Keratinocyte (primary cell): ENCODE data around the gene MAGIX. TPM values are rescaled to one million over a fixed set of nuclear protein-coding genes. Genes with fewer than 3 reads are reported as not detected.
A peak's percentile ranks its signal among the peaks of the same experiment; 100 is the strongest.

Experiments
- DNase-seq: peaks from one replicate; pipeline ENCODE4 v3.0.0-alpha.2; 2011; ENCODE audit warnings: low read depth, missing footprints, low spot score
- FAIRE-seq: peaks from 2 replicates; lab custom pipeline; 2011; peaks lifted over from hg19 to GRCh38; lab: Jason Lieb, UNC
- H2AFZ ChIP-seq: 2 replicates; pipeline ENCODE4 v1.6.0; 2012; ENCODE audit warnings: low read length, control low read depth, inconsistent platforms; ENCODE audit not compliant: control insufficient read depth
- H3K27ac ChIP-seq: 2 replicates; pipeline ENCODE4 v1.5.1; 2011; ENCODE audit warnings: low read length; ENCODE audit not compliant: control insufficient read depth, insufficient read depth
- H3K27me3 ChIP-seq: 3 replicates; pipeline ENCODE4 v1.6.0; 2011; ENCODE audit warnings: low read length; ENCODE audit not compliant: control insufficient read depth, insufficient read depth; ENCODE audit errors: extremely low read depth
- H3K36me3 ChIP-seq, 2 experiments: 2 replicates in 1 of 2; 3 replicates in 1 of 2; pipeline ENCODE4 v1.5.1; 2011; ENCODE audit warnings: low read length in 2 of 2, mild to moderate bottlenecking in 1 of 2; ENCODE audit not compliant: control insufficient read depth in 2 of 2, insufficient read depth in 2 of 2; ENCODE audit errors: extremely low read depth in 1 of 2
- H3K4me1 ChIP-seq: 3 replicates; pipeline ENCODE4 v1.5.1; 2011; ENCODE audit warnings: low read length; ENCODE audit not compliant: control insufficient read depth, insufficient read depth; ENCODE audit errors: extremely low read depth
- H3K4me2 ChIP-seq: 3 replicates; pipeline ENCODE4 v1.6.0; 2011; ENCODE audit warnings: low read depth, low read length; ENCODE audit not compliant: control insufficient read depth, insufficient read depth; ENCODE audit errors: extremely low read depth
- H3K4me3 ChIP-seq, 3 experiments: fragments of 200-600 bp in 1 of 3; sonication (generic) in 1 of 3; 2 replicates in 2 of 3; 3 replicates in 1 of 3; pipeline ENCODE4 v1.5.1; 2011 to 2016; ENCODE audit warnings: low read length in 3 of 3, mild to moderate bottlenecking in 3 of 3, control low read depth in 2 of 3, inconsistent platforms in 1 of 3, low read depth in 1 of 3, mixed read lengths in 1 of 3, mixed run types in 1 of 3, moderate library complexity in 1 of 3; ENCODE audit not compliant: control insufficient read depth in 2 of 3, insufficient read depth in 2 of 3; ENCODE audit errors: extremely low read depth in 1 of 3
- H3K79me2 ChIP-seq: 2 replicates; pipeline ENCODE4 v1.6.0; 2012; ENCODE audit warnings: low read length; ENCODE audit not compliant: control insufficient read depth, insufficient read depth
- H3K9ac ChIP-seq: 3 replicates; pipeline ENCODE4 v1.6.0; 2011; ENCODE audit warnings: low read length; ENCODE audit not compliant: control insufficient read depth, insufficient read depth; ENCODE audit errors: extremely low read depth
- H3K9me1 ChIP-seq: 3 replicates; pipeline ENCODE4 v1.6.0; 2011; ENCODE audit warnings: low read length; ENCODE audit not compliant: control insufficient read depth, insufficient read depth; ENCODE audit errors: extremely low read depth
- H3K9me3 ChIP-seq: 2 replicates; pipeline ENCODE4 v1.5.1; 2012; ENCODE audit warnings: low read depth, low read length; ENCODE audit not compliant: control insufficient read depth
- H4K20me1 ChIP-seq: 3 replicates; pipeline ENCODE4 v1.6.0; 2011; ENCODE audit warnings: low read length; ENCODE audit not compliant: control insufficient read depth, insufficient read depth; ENCODE audit errors: extremely low read depth
- CTCF ChIP-seq, 3 experiments: IDR thresholded peaks in 1 of 3; conservative IDR thresholded peaks in 1 of 3; optimal IDR thresholded peaks in 1 of 3; 2 replicates in 2 of 3; 3 replicates in 1 of 3; pipeline versions ENCODE3 to v1.5.1; 2011; ENCODE audit warnings: low read length in 3 of 3, mild to moderate bottlenecking in 3 of 3, moderate library complexity in 2 of 3, control low read depth in 1 of 3, inconsistent platforms in 1 of 3; ENCODE audit not compliant: insufficient read depth in 2 of 3; ENCODE audit errors: extremely low read depth in 1 of 3
- EZH2 ChIP-seq: IDR thresholded peaks from one replicate; pipeline ENCODE4 v1.6.1; 2012; ENCODE audit warnings: inconsistent platforms, mild to moderate bottlenecking, low read length, moderate library complexity
- dilution Hi-C: fragments of 300-500 bp; cut with MboI; formaldehyde crosslinking; loops from one replicate; pipeline ENCODE4 v1.7.0; 2020; ENCODE audit warnings: low sequenced_read_pairs; ENCODE audit not compliant: extremely low pct_ligation_motif_present
- polyA plus RNA-seq, 5 experiments: library from polyadenylated mRNA; depleted of rRNA in 3 of 5; stranded (reverse) in 3 of 5; stranded (forward) in 1 of 5; unstranded in 1 of 5; fragments of >200 nt; gene quantifications; 1 replicate in 1 of 5; 2 replicates in 3 of 5; 3 replicates in 1 of 5; pipeline versions ENCODE4 v1.2.1 to v1.2.3, GENCODE V29; 2011 to 2012; ENCODE audit warnings: missing spikeins in 2 of 5, low read depth in 1 of 5, low replicate concordance in 1 of 5

MAGIX gene
- polyA plus RNA-seq, 1 donor (not counting 4 experiments of a cell fraction or from before 2014, with no cell fraction given) = 0.51 TPM

DNA sequence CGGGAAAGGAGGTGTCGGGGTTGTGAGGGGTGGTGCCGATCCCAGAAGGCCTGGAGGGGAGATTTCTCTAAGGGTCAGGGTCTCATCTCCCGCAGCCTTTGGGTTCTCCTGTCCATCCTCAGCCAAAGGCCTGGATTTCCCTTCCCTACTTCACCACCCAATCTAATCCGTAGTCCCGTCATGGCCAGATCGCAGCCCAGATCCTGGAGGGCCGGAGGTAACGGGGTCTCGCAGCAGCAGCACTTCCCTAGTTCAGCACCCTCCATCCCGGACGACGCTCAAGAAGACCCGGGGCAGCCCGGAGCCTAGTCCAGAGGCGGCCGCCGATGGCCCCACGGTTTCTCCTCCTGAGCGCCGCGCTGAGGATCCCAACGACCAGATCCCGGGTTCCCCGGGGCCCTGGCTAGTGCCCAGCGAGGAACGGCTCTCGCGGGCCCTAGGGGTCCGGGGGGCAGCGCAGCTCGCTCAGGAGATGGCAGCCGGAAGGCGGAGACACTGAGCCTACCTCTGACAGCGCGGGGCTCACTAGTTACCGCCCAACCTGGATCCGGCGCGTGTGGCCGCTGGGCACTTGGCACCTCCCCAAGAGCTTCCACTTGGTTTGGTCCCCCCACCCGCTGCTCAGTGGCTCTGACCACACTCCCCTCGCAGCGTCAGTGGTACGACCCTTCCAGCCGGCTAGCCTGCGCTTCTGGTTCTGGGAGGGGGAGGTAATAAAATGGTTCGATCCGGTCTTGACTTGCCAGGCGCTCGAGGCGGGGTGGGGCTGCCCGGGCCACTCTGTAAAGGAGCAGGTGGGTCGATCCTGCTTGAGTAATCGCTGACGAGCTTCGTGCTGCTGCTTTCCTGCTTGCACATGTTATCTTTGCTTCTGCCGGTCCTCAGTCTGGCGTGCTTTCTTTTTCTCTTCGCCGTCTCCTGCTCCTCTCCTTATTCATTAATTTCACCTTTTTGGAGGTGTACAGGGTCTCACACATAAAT lies 3.6 kb downstream of the MAGIX start:
- dilution Hi-C loops = no loop called here
- no peaks in the 10 kb centered on the region for H3K79me2 ChIP-seq
- H3K27me3 ChIP-seq = no peaks in the 10 kb centered on the region
- peak overlapping the region; percentile 88 for H3K9ac ChIP-seq
- DNase-seq = peak; percentile 71
- TF ChIP-seq EZH2 = no peak
- TF ChIP-seq CTCF (optimal IDR thresholded peaks at IDR 0.05 in 1 of 3, IDR thresholded peaks at IDR 0.05 in 1 of 3, conservative IDR thresholded peaks at IDR 0.05 in 1 of 3; ENCODE audit: extremely low read depth in 1 of 3, insufficient read depth in 2 of 3, low read length in 3 of 3) = peak in 1 of 3 experiments; percentile 55
- H4K20me1 ChIP-seq = no peaks in the 10 kb centered on the region
- H3K4me1 ChIP-seq = peaks cover 10% of the 10 kb centered on the region
- H3K36me3 ChIP-seq = no peaks in the 10 kb centered on the region
- peak overlapping the region; percentile 4 to 77 (median 43) for H3K4me3 ChIP-seq
- peak overlapping the region; percentile 83 for H3K4me2 ChIP-seq
- H2AFZ ChIP-seq = no peak overlapping the region
- FAIRE-seq = peak; percentile 32
- no peaks in the 10 kb centered on the region for H3K9me1 ChIP-seq
- peak overlapping the region; percentile 95 for H3K27ac ChIP-seq
- H3K9me3 ChIP-seq = no peaks in the 10 kb centered on the region

GRCh38 chrX:49166914-49167739 lies 4.6 kb downstream of the MAGIX start:
- no peaks in the 10 kb centered on the region for H3K27me3 ChIP-seq
- no peaks in the 10 kb centered on the region for H4K20me1 ChIP-seq
- FAIRE-seq (peak; percentile 58), DNase-seq (peak; percentile 65)
- no peaks in the 10 kb centered on the region for H3K9me1 ChIP-seq
- H3K36me3 ChIP-seq = no peaks in the 10 kb centered on the region
- dilution Hi-C loops = no loop called here
- H3K9ac ChIP-seq = peak overlapping the region; percentile 88
- H3K9me3 ChIP-seq = no peaks in the 10 kb centered on the region
- no peak for TF ChIP-seq EZH2
- TF ChIP-seq CTCF (optimal IDR thresholded peaks at IDR 0.05 in 1 of 3, IDR thresholded peaks at IDR 0.05 in 1 of 3, conservative IDR thresholded peaks at IDR 0.05 in 1 of 3; ENCODE audit: extremely low read depth in 1 of 3, insufficient read depth in 2 of 3, low read length in 3 of 3) = no peak
- H3K4me1 ChIP-seq = peaks cover 10% of the 10 kb centered on the region
- peak overlapping the region; percentile 95 for H3K27ac ChIP-seq
- H3K4me2 ChIP-seq = peak overlapping the region; percentile 83
- H2AFZ ChIP-seq = peak overlapping the region; percentile 22
- H3K4me3 ChIP-seq = peak overlapping the region; percentile 43 to 77 (median 43)
- H3K79me2 ChIP-seq = no peaks in the 10 kb centered on the region
